Brain microvascular endothelial cell (primary cell): Measurements from ENCODE around the gene GPR87.

ENCODE experiments used
- DNase-seq: peaks from one replicate; pipeline ENCODE4 v3.0.0-alpha.2; 2020
- H3K27ac ChIP-seq: fragments of 250-450 bp; sonication (Bioruptor Pico); 2 replicates; pipeline ENCODE4 v1.5.1; 2020; ENCODE audit warnings: mild to moderate bottlenecking, moderate library complexity
- H3K27me3 ChIP-seq: fragments of 250-450 bp; sonication (Bioruptor Pico); replicated peaks from 2 replicates; pipeline ENCODE4 v1.5.1; 2020; ENCODE audit warnings: mild to moderate bottlenecking
- H3K36me3 ChIP-seq: fragments of 250-450 bp; sonication (Bioruptor Pico); replicated peaks from 2 replicates; pipeline ENCODE4 v1.5.1; 2020; ENCODE audit warnings: mild to moderate bottlenecking
- H3K4me3 ChIP-seq: 2 replicates; pipeline ENCODE4 v1.5.1; 2011; ENCODE audit warnings: low read depth, mild to moderate bottlenecking, control low read depth, low read length, moderate library complexity
- CTCF ChIP-seq: IDR thresholded peaks from 2 replicates; pipeline ENCODE4 v1.5.1; 2011; ENCODE audit warnings: low read depth, mild to moderate bottlenecking, moderate library complexity, low read length, control low read depth, inconsistent platforms; ENCODE audit errors: missing control alignments
- in situ Hi-C: cut with HindIII; loops from 2 replicates; pipeline ENCODE4 v1.10.0; 2017; ENCODE audit warnings: low sequenced_read_pairs, low pct_ligation_motif_present

Gene GPR87

GRCh38 chr3:151303751-151304150, 12.9 kb downstream of the GPR87 start:
- no peak overlapping the region for H3K27ac ChIP-seq
- H3K4me3 ChIP-seq, result no peak overlapping the region
- no peaks in the 10 kb centered on the region for H3K27me3 ChIP-seq
- no peak for DNase-seq
- no peaks in the 10 kb centered on the region for H3K36me3 ChIP-seq
- TF ChIP-seq CTCF, result no peak
- in situ Hi-C loops, result no loop called here

GRCh38 chr3:151301787-151302186, 14.8 kb downstream of the GPR87 start:
- H3K36me3 ChIP-seq, result no peaks in the 10 kb centered on the region
- DNase-seq, result no peak
- in situ Hi-C loops, result no loop called here

GRCh38 chr3:151300539-151300938, 16.1 kb downstream of the GPR87 start:
- in situ Hi-C loops, result no loop called here
- H3K36me3 ChIP-seq, result no peaks in the 10 kb centered on the region
- no peaks in the 10 kb centered on the region for H3K27me3 ChIP-seq
- no peak for DNase-seq
- TF ChIP-seq CTCF, result no peak
- no peak overlapping the region for H3K4me3 ChIP-seq
- no peak overlapping the region for H3K27ac ChIP-seq

More at GRCh38 chr3:151301787-151302186, 14.8 kb downstream of the GPR87 start:
- Histone ChIP-seq H3K27me3 (no peaks in the 10 kb centered on the region), H3K4me3 (no peak overlapping the region), H3K27ac (no peak overlapping the region)
- TF ChIP-seq CTCF, result no peak

- Histone ChIP-seq H3K27ac (no peak overlapping the region), H3K36me3 (no peaks in the 10 kb centered on the region), H3K4me3 (no peak overlapping the region), H3K27me3 (no peaks in the 10 kb centered on the region)
- DNase-seq, result no peak
- no peak for TF ChIP-seq CTCF
- in situ Hi-C loops, result no loop called here
Observed at GRCh38 chr3:151299006-151299405, 17.6 kb downstream of the GPR87 start.

GRCh38 chr3:151297429-151297828, 19.2 kb downstream of the GPR87 start:
- TF ChIP-seq CTCF, result no peak
- Histone ChIP-seq H3K27ac (no peak overlapping the region), H3K27me3 (no peaks in the 10 kb centered on the region), H3K36me3 (no peaks in the 10 kb centered on the region), H3K4me3 (no peak overlapping the region)
- no peak for DNase-seq
- in situ Hi-C loops, result no loop called here

GRCh38 chr3:151296226-151296625, 20.4 kb downstream of the GPR87 start:
- H3K27ac ChIP-seq, result no peak overlapping the region
- H3K27me3 ChIP-seq, result no peaks in the 10 kb centered on the region
- no peaks in the 10 kb centered on the region for H3K36me3 ChIP-seq
- H3K4me3 ChIP-seq, result no peak overlapping the region
- no peak for TF ChIP-seq CTCF
- in situ Hi-C loops, result no loop called here
- no peak for DNase-seq
